H9 (cell line): ENCODE data around the gene CFAP46. TPM values are rescaled to one million over a fixed set of nuclear protein-coding genes. Genes with fewer than 3 reads are reported as not detected.

Experiments
- DNase-seq: peaks from one replicate; pipeline ENCODE4 v3.0.0-alpha.2; 2017
- H2AFZ ChIP-seq: one replicate; pipeline ENCODE4 v1.6.1; 2013; ENCODE audit warnings: mild to moderate bottlenecking, low read length, control low read depth, moderate library complexity
- H2AK5ac ChIP-seq: 2 replicates; pipeline ENCODE4 v1.6.1; 2013; ENCODE audit warnings: low read length, control low read depth, mixed read lengths; ENCODE audit not compliant: insufficient read length
- H2BK120ac ChIP-seq: one replicate; pipeline ENCODE4 v1.6.1; 2013; ENCODE audit warnings: low read depth, mild to moderate bottlenecking, low read length, control low read depth, inconsistent platforms; ENCODE audit not compliant: poor library complexity, severe bottlenecking
- H2BK12ac ChIP-seq: 2 replicates; pipeline ENCODE4 v1.6.1; 2013; ENCODE audit warnings: low read length, control low read depth, mixed read lengths, low read depth; ENCODE audit not compliant: insufficient read length
- H2BK15ac ChIP-seq: 2 replicates; pipeline ENCODE4 v1.6.1; 2013; ENCODE audit warnings: low read depth, low read length, control low read depth
- H2BK20ac ChIP-seq: one replicate; pipeline ENCODE4 v1.6.1; 2013; ENCODE audit warnings: low read depth, mild to moderate bottlenecking, low read length, control low read depth, inconsistent platforms; ENCODE audit not compliant: poor library complexity, severe bottlenecking
- H2BK5ac ChIP-seq: 2 replicates; pipeline ENCODE4 v1.6.1; 2013; ENCODE audit warnings: low read length, control low read depth, mixed read lengths; ENCODE audit not compliant: insufficient read length
- H3K14ac ChIP-seq: 2 replicates; pipeline ENCODE4 v1.6.1; 2013; ENCODE audit warnings: low read length, control low read depth; ENCODE audit not compliant: insufficient read depth
- H3K18ac ChIP-seq: 2 replicates; pipeline ENCODE4 v1.6.1; 2013; ENCODE audit warnings: low read depth, mild to moderate bottlenecking, mixed read lengths, low read length, control low read depth; ENCODE audit not compliant: insufficient read length
- H3K23ac ChIP-seq: 2 replicates; pipeline ENCODE4 v1.6.1; 2013; ENCODE audit warnings: low read length, control low read depth, mixed read lengths, low read depth; ENCODE audit not compliant: insufficient read length
- H3K23me2 ChIP-seq: 2 replicates; pipeline ENCODE4 v1.6.1; 2013; ENCODE audit warnings: low read depth, mild to moderate bottlenecking, mixed read lengths, low read length, control low read depth; ENCODE audit not compliant: insufficient read length, poor library complexity, severe bottlenecking
- H3K27ac ChIP-seq: 2 replicates; pipeline ENCODE4 v1.5.1; 2013; ENCODE audit warnings: low read length, control low read depth, mixed read lengths, low read depth; ENCODE audit not compliant: insufficient read length
- H3K27me3 ChIP-seq: 2 replicates; pipeline ENCODE4 v1.6.1; 2013; ENCODE audit warnings: low read length, control low read depth, inconsistent platforms; ENCODE audit not compliant: insufficient read depth
- H3K4ac ChIP-seq: 2 replicates; pipeline ENCODE4 v1.6.1; 2013; ENCODE audit warnings: low read depth, mild to moderate bottlenecking, control low read depth, inconsistent platforms, low read length, moderate library complexity
- H3K4me1 ChIP-seq: 2 replicates; pipeline ENCODE4 v1.6.1; 2013; ENCODE audit warnings: low read length, control low read depth, inconsistent platforms; ENCODE audit not compliant: insufficient read depth
- H3K4me2 ChIP-seq: 2 replicates; pipeline ENCODE4 v1.6.1; 2013; ENCODE audit warnings: low read length, control low read depth, mixed read lengths; ENCODE audit not compliant: insufficient read length, insufficient read depth
- H3K56ac ChIP-seq: 2 replicates; pipeline ENCODE4 v1.6.1; 2013; ENCODE audit warnings: low read depth, mild to moderate bottlenecking, mixed read lengths, low read length, control low read depth; ENCODE audit not compliant: insufficient read length
- H3K79me1 ChIP-seq: 2 replicates; pipeline ENCODE4 v1.6.1; 2013; ENCODE audit warnings: low read depth, mild to moderate bottlenecking, moderate library complexity, low read length, control low read depth, inconsistent platforms; ENCODE audit not compliant: insufficient read depth, poor library complexity, severe bottlenecking
- H3K79me2 ChIP-seq: 2 replicates; pipeline ENCODE4 v1.6.1; 2013; ENCODE audit warnings: low read length, control low read depth, inconsistent platforms; ENCODE audit not compliant: insufficient read depth
- H3K9ac ChIP-seq: 2 replicates; pipeline ENCODE4 v1.6.1; 2013; ENCODE audit warnings: low read length, control low read depth, mixed read lengths; ENCODE audit not compliant: insufficient read length; ENCODE audit errors: extremely low read depth
- H3K9me3 ChIP-seq: one replicate; pipeline ENCODE4 v1.6.1; 2013; ENCODE audit warnings: low read depth, low read length, inconsistent platforms; ENCODE audit not compliant: control insufficient read depth
- H3T11ph ChIP-seq: one replicate; pipeline ENCODE4 v1.6.1; 2013; ENCODE audit warnings: mild to moderate bottlenecking, low read length, control low read depth, inconsistent platforms
- H4K20me1 ChIP-seq: one replicate; pipeline ENCODE4 v1.6.1; 2013; ENCODE audit not compliant: control insufficient read depth, insufficient read length, insufficient read depth
- H4K5ac ChIP-seq: 2 replicates; pipeline ENCODE4 v1.6.1; 2013; ENCODE audit warnings: low read depth, mild to moderate bottlenecking, mixed read lengths, low read length, control low read depth; ENCODE audit not compliant: insufficient read length
- H4K8ac ChIP-seq: replicated peaks from 2 replicates; pipeline ENCODE4 v1.6.1; 2013; ENCODE audit warnings: low read length, control low read depth, mixed read lengths, low read depth; ENCODE audit not compliant: insufficient read length
- H4K91ac ChIP-seq: 2 replicates; pipeline ENCODE4 v1.6.1; 2013; ENCODE audit warnings: low read depth, mild to moderate bottlenecking, moderate library complexity, mixed read lengths, low read length, control low read depth; ENCODE audit not compliant: insufficient read length
- H3K27ac Mint-ChIP-seq, 3 experiments: 2 replicates in 2 of 3; 3 replicates in 1 of 3; pipeline ENCODE4 v1.8.0; 2020 to 2021; ENCODE audit warnings: mixed read lengths in 3 of 3, mild to moderate bottlenecking in 1 of 3, moderate library complexity in 1 of 3
- H3K27me3 Mint-ChIP-seq: 2 replicates; pipeline ENCODE4 v1.8.0; 2021; ENCODE audit warnings: low read depth, mild to moderate bottlenecking, moderate library complexity, mixed read lengths
- H3K36me3 Mint-ChIP-seq, 3 experiments: 2 replicates in 2 of 3; 3 replicates in 1 of 3; pipeline ENCODE4 v1.8.0; 2020 to 2021; ENCODE audit warnings: low read depth in 3 of 3, mixed read lengths in 3 of 3; ENCODE audit not compliant: insufficient read depth in 1 of 3
- H3K4me1 Mint-ChIP-seq, 2 experiments: 2 replicates each; pipeline ENCODE4 v1.8.0; 2020; ENCODE audit warnings: mixed read lengths in 2 of 2
- H3K4me3 Mint-ChIP-seq, 2 experiments: 2 replicates in 1 of 2; 3 replicates in 1 of 2; pipeline ENCODE4 v1.8.0; 2020 to 2021; ENCODE audit warnings: mild to moderate bottlenecking in 2 of 2, mixed read lengths in 2 of 2, moderate library complexity in 1 of 2
- H3K9me3 Mint-ChIP-seq, 2 experiments: 2 replicates in 1 of 2; 3 replicates in 1 of 2; pipeline ENCODE4 v1.8.0; 2020; ENCODE audit warnings: mild to moderate bottlenecking in 2 of 2, mixed read lengths in 2 of 2, moderate library complexity in 1 of 2
- CTCF ChIP-seq: fragments of 200-600 bp; sonication (generic); conservative IDR thresholded peaks from 3 replicates; pipeline ENCODE4 v1.8.0; 2021; ENCODE audit warnings: antibody characterized with exemption, mild to moderate bottlenecking
- WGBS: extraction: QIAGEN DNeasy Blood & Tissue Kit; methylation state at CpG from one replicate; pipeline ENCODE4 v1.1.7; 2013; ENCODE audit warnings: missing lambda C conversion rate, low lambda C conversion rate, mixed read lengths; ENCODE audit not compliant: insufficient read length; ENCODE audit errors: extremely low coverage; 5-methylcytosine and 5-hydroxymethylcytosine counted together
- total RNA-seq: library from RNA; stranded (reverse); gene quantifications from 2 replicates; pipeline ENCODE4 v1.2.1, GENCODE V29; 2021

Gene CFAP46
- total RNA-seq, 1 experiment from 2014 or later: 3.1 TPM

- Mint-ChIP-seq H3K4me3 (no peak overlapping the region), H3K27me3 (peaks cover 18% of the 10 kb centered on the region), H3K4me1 (peaks cover 7 to 10% of the 10 kb centered on the region in 2 experiments), H3K27ac (no peak overlapping the region), H3K9me3 (no peaks in the 10 kb centered on the region; a peak in 1 of 5 replicates), H3K36me3 (no peaks in the 10 kb centered on the region)
- Histone ChIP-seq H3K9ac (no peak overlapping the region), H4K8ac (no peak overlapping the region), H3K27ac (no peak overlapping the region), H3K4me1 (no peaks in the 10 kb centered on the region; the same call in 1 of the 2 replicates), H2BK15ac (no peak overlapping the region), H4K5ac (no peak overlapping the region), H2BK20ac (no peak overlapping the region), H2BK12ac (no peak overlapping the region), H2BK120ac (no peak overlapping the region), H3K79me2 (no peaks in the 10 kb centered on the region), H2AK5ac (no peak overlapping the region), H3K23me2 (no peaks in the 10 kb centered on the region), H3K56ac (no peak overlapping the region), H2BK5ac (no peak overlapping the region), H3K27me3 (no peaks in the 10 kb centered on the region), H3K9me3 (no peaks in the 10 kb centered on the region), H3K23ac (no peak overlapping the region), H3K79me1 (no peaks in the 10 kb centered on the region), H4K91ac (no peak overlapping the region), H3T11ph (no peak overlapping the region), H2AFZ (no peak overlapping the region), H3K4ac (no peak overlapping the region), H3K4me2 (no peak overlapping the region), H3K18ac (no peak overlapping the region), H3K14ac (no peak overlapping the region), H4K20me1 (no peaks in the 10 kb centered on the region)
- no peak for TF ChIP-seq CTCF
- DNase-seq: no peak
- WGBS: no CpG with 5 or more reads among the region's 20 CpGs
These were observed 58.9 kb downstream of the CFAP46 start for GRCh38 chr10:132883391-132883881.
